ENCODE measurements around the gene CHMP6. TPM values are rescaled to one million over a fixed set of nuclear protein-coding genes. Genes with fewer than 3 reads are reported as not detected.

The CHMP6 gene
- total RNA-seq, 1 experiment from 2014 or later: 15.0 TPM

GRCh38 chr17:80967404-80967872 lies 24.2 kb upstream of the CHMP6 start (continued):
- TF ChIP-seq MAX (CRISPR knock-in tag; IDR thresholded peaks at IDR 0.05) (no peak), ZBTB21 (CRISPR knock-in tag; IDR thresholded peaks at IDR 0.05; ENCODE audit: borderline replicate concordance) (no peak), MLX (CRISPR knock-in tag; IDR thresholded peaks at IDR 0.05) (no peak)

- ChIA-PET POLR2A (no interaction called here), CTCF (no interaction called here)
- DNase-seq (ENCODE audit: low spot score) (no peak), ATAC-seq (no peak)
- Mint-ChIP-seq H3K9me3 (no peaks in the 10 kb centered on the region), H3K4me3 (no peak overlapping the region), H3K36me3 (no peaks in the 10 kb centered on the region; the same call in 1 of the 2 replicates), H3K27ac (no peak overlapping the region), H3K4me1 (no peaks in the 10 kb centered on the region), H3K27me3 (ENCODE audit: low read depth) (no peaks in the 10 kb centered on the region)
- TF ChIP-seq TEAD4 (CRISPR knock-in tag; IDR thresholded peaks at IDR 0.05): no peak
- TF ChIP-seq HMGXB4 (CRISPR knock-in tag; IDR thresholded peaks at IDR 0.05): no peak
- TF ChIP-seq ZBTB21 (CRISPR knock-in tag; IDR thresholded peaks at IDR 0.05; ENCODE audit: borderline replicate concordance): no peak
- no peak for TF ChIP-seq CBFB (CRISPR knock-in tag; IDR thresholded peaks at IDR 0.05; ENCODE audit: low read depth)
- TF ChIP-seq E2F5 (CRISPR knock-in tag; IDR thresholded peaks at IDR 0.05): no peak
- no peak for TF ChIP-seq ATF6 (CRISPR knock-in tag; IDR thresholded peaks at IDR 0.05)
- no peak for TF ChIP-seq ZNF532 (CRISPR knock-in tag; IDR thresholded peaks at IDR 0.05; ENCODE audit: borderline replicate concordance)
Measured at GRCh38 chr17:80968602-80969029, 23.0 kb upstream of the CHMP6 start.

GRCh38 chr17:80969030-80969673 lies 22.5 kb upstream of the CHMP6 start:
- H3K27ac Mint-ChIP-seq: no peak overlapping the region
- ATAC-seq (no peak), DNase-seq (ENCODE audit: low spot score) (no peak)
- H3K36me3 Mint-ChIP-seq: no peaks in the 10 kb centered on the region; the same call in 1 of the 2 replicates
- H3K27me3 Mint-ChIP-seq (ENCODE audit: low read depth): no peaks in the 10 kb centered on the region
- TF ChIP-seq FOXP4 (CRISPR knock-in tag; IDR thresholded peaks at IDR 0.05) (no peak), NR2C2 (CRISPR knock-in tag; IDR thresholded peaks at IDR 0.05) (no peak), ZNF512 (CRISPR knock-in tag; IDR thresholded peaks at IDR 0.05; ENCODE audit: borderline replicate concordance) (no peak)
- ChIA-PET CTCF (interaction anchor here (1.8 to 2.2 kb wide), 4 partner anchors 10 to 543 kb away, joined by 6 to 9 read pairs (median 8); no protein-coding TSS in a partner anchor), POLR2A (no interaction called here)
- H3K9me3 Mint-ChIP-seq: no peaks in the 10 kb centered on the region
- H3K4me3 Mint-ChIP-seq: no peak overlapping the region
- H3K4me1 Mint-ChIP-seq: no peaks in the 10 kb centered on the region

All from WTC11 (cell line).